WTC11 (cell line): Measurements from ENCODE around the gene PRR15L.

Experiments used
- CREM ChIP-seq: sonication (generic); formaldehyde crosslinking; IDR thresholded peaks from 2 replicates; pipeline ENCODE4 v1.8.1; 2022; ENCODE audit warnings: mild to moderate bottlenecking, missing genetic modification reagents, moderate library complexity
- TF ChIP-seq, protein P1 (sequence below): fragments of 200-600 bp; IDR thresholded peaks from 2 replicates; pipeline ENCODE4 v1.8.0; 2022; ENCODE audit warnings: antibody characterized with exemption

DNA sequence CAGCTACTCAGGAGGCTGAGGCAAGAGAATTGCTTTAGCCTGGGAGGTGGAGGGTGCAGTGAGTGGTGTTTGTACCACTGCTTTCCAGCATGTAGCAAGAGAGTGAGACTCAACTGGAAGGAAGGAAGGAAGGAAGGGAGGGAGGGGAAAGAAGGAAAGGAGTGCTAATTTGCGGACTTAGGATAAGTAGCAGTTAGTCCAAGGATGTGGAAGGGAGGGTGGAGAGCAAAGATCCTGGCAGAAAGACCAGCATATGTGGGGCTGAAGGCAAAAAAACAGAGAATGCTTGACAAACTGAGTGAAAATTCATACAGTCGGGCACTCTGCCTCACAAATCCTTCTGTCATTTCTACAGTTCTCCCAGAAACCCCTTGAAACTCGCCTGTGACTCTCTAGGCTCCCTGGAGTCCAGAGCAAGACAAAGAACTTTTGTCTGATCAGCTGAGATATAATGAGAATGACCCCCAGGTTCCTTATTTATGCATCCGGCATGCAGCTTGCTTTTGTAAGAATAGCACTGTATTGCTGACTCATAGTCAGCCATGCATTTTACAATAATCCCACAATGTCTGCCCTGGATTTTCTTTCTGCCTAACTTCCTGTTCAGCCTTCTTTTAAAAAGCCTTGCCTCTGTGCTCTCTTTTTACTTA, 44.7 kb upstream of the PRR15L start:
- no peak for TF ChIP-seq CREM (CRISPR knock-in tag)
- TF ChIP-seq, protein P1, sequence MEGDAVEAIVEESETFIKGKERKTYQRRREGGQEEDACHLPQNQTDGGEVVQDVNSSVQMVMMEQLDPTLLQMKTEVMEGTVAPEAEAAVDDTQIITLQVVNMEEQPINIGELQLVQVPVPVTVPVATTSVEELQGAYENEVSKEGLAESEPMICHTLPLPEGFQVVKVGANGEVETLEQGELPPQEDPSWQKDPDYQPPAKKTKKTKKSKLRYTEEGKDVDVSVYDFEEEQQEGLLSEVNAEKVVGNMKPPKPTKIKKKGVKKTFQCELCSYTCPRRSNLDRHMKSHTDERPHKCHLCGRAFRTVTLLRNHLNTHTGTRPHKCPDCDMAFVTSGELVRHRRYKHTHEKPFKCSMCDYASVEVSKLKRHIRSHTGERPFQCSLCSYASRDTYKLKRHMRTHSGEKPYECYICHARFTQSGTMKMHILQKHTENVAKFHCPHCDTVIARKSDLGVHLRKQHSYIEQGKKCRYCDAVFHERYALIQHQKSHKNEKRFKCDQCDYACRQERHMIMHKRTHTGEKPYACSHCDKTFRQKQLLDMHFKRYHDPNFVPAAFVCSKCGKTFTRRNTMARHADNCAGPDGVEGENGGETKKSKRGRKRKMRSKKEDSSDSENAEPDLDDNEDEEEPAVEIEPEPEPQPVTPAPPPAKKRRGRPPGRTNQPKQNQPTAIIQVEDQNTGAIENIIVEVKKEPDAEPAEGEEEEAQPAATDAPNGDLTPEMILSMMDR: no peak
